ENCODE data around the gene PPP2R5A.
"Not testable (repeated sequence)": the region's sequence is repeated elsewhere in the genome, so short reads cannot be mapped to it uniquely, and the experiment has no call there.

Gene PPP2R5A

GRCh38 chr1:212305342-212305741 lies 20.1 kb downstream of the PPP2R5A start:
- Mint-ChIP-seq H3K9me3 (peaks cover 2% of the 10 kb centered on the region), H3K4me3 (no peak overlapping the region), H3K36me3 (peaks cover 30% of the 10 kb centered on the region), H3K4me1 (peaks cover 76% of the 10 kb centered on the region), H3K27ac (no peak overlapping the region)
- DNase-seq (ENCODE audit: low spot score in 2 of 2), result no peak
- ATAC-seq, result no peak

- not testable (repeated sequence) for ATAC-seq; H3K9me3 Mint-ChIP-seq; DNase-seq (ENCODE audit: low spot score in 2 of 2); H3K4me3 Mint-ChIP-seq; H3K27ac Mint-ChIP-seq
- Mint-ChIP-seq H3K4me1 (peaks cover 81% of the 10 kb centered on the region), H3K36me3 (peaks cover 30% of the 10 kb centered on the region)
Measured at GRCh38 chr1:212305984-212306452, 20.8 kb downstream of the PPP2R5A start.

GRCh38 chr1:212309967-212310366 lies 24.8 kb downstream of the PPP2R5A start:
- H3K4me3 Mint-ChIP-seq, result no peak overlapping the region
- peak overlapping the region; percentile 75 for H3K27ac Mint-ChIP-seq
- peaks cover 56% of the 10 kb centered on the region for H3K4me1 Mint-ChIP-seq
- H3K36me3 Mint-ChIP-seq, result peaks cover 30% of the 10 kb centered on the region
- H3K9me3 Mint-ChIP-seq, result no peaks in the 10 kb centered on the region
- DNase-seq (ENCODE audit: low spot score in 2 of 2) (no peak), ATAC-seq (no peak)

- no peak for ATAC-seq
- Mint-ChIP-seq H3K4me1 (peaks cover 53% of the 10 kb centered on the region), H3K9me3 (no peaks in the 10 kb centered on the region), H3K4me3 (no peak overlapping the region), H3K36me3 (peaks cover 30% of the 10 kb centered on the region), H3K27ac (peak overlapping the region; percentile 75)
- no peak for DNase-seq (ENCODE audit: low spot score in 2 of 2)
Measured at GRCh38 chr1:212310383-212310782, 25.2 kb downstream of the PPP2R5A start.

- H3K27ac Mint-ChIP-seq, result no peak overlapping the region
- H3K4me1 Mint-ChIP-seq, result peaks cover 56% of the 10 kb centered on the region
- H3K36me3 Mint-ChIP-seq, result peaks cover 30% of the 10 kb centered on the region
Measured at GRCh38 chr1:212311836-212312497, 26.8 kb downstream of the PPP2R5A start.

GRCh38 chr1:212313616-212314015 lies 28.4 kb downstream of the PPP2R5A start:
- Mint-ChIP-seq H3K9me3 (no peaks in the 10 kb centered on the region), H3K27ac (no peak overlapping the region), H3K36me3 (peaks cover 15% of the 10 kb centered on the region), H3K4me3 (no peak overlapping the region), H3K4me1 (peaks cover 48% of the 10 kb centered on the region)
- DNase-seq (ENCODE audit: low spot score in 2 of 2), result no peak
- no peak for ATAC-seq

More at GRCh38 chr1:212311836-212312497, 26.8 kb downstream of the PPP2R5A start:
- ATAC-seq, result peak; percentile 76
- Mint-ChIP-seq H3K4me3 (no peak overlapping the region), H3K9me3 (no peaks in the 10 kb centered on the region)
- no peak for DNase-seq (ENCODE audit: low spot score in 2 of 2)

GRCh38 chr1:212315184-212315583 lies 30.0 kb downstream of the PPP2R5A start:
- DNase-seq (ENCODE audit: low spot score in 2 of 2) (no peak), ATAC-seq (no peak)
- Mint-ChIP-seq H3K4me1 (peaks cover 34% of the 10 kb centered on the region), H3K27ac (no peak overlapping the region), H3K4me3 (no peak overlapping the region), H3K36me3 (peaks cover 11% of the 10 kb centered on the region), H3K9me3 (no peaks in the 10 kb centered on the region)

- Mint-ChIP-seq H3K4me1 (peaks cover 28% of the 10 kb centered on the region), H3K4me3 (no peak overlapping the region), H3K36me3 (peaks cover 11% of the 10 kb centered on the region), H3K27ac (peak overlapping the region; percentile 16), H3K9me3 (no peaks in the 10 kb centered on the region)
- ATAC-seq (peak; percentile 88), DNase-seq (ENCODE audit: low spot score in 2 of 2) (no peak)
Measured at GRCh38 chr1:212315907-212316306, 30.7 kb downstream of the PPP2R5A start.

GRCh38 chr1:212317916-212318315 lies 32.7 kb downstream of the PPP2R5A start:
- no peak overlapping the region for H3K4me3 Mint-ChIP-seq
- DNase-seq (ENCODE audit: low spot score in 2 of 2), result no peak
- ATAC-seq, result no peak
- no peaks in the 10 kb centered on the region for H3K9me3 Mint-ChIP-seq
- H3K4me1 Mint-ChIP-seq, result peaks cover 25% of the 10 kb centered on the region
- H3K36me3 Mint-ChIP-seq, result peaks cover 15% of the 10 kb centered on the region
- no peak overlapping the region for H3K27ac Mint-ChIP-seq

GRCh38 chr1:212321031-212321430 lies 35.8 kb downstream of the PPP2R5A start:
- not testable (repeated sequence) for H3K4me3 Mint-ChIP-seq; DNase-seq (ENCODE audit: low spot score in 2 of 2); H3K27ac Mint-ChIP-seq; ATAC-seq; H3K9me3 Mint-ChIP-seq
- H3K36me3 Mint-ChIP-seq, result peaks cover 22% of the 10 kb centered on the region
- peaks cover 29% of the 10 kb centered on the region for H3K4me1 Mint-ChIP-seq

GRCh38 chr1:212323066-212323465 lies 37.9 kb downstream of the PPP2R5A start:
- Mint-ChIP-seq H3K4me1 (peaks cover 13% of the 10 kb centered on the region), H3K4me3 (no peak overlapping the region), H3K27ac (peak overlapping the region; percentile 65), H3K9me3 (no peaks in the 10 kb centered on the region), H3K36me3 (peaks cover 22% of the 10 kb centered on the region)
- DNase-seq (ENCODE audit: low spot score in 2 of 2) (no peak), ATAC-seq (no peak)

- Mint-ChIP-seq H3K9me3 (no peaks in the 10 kb centered on the region), H3K4me3 (no peak overlapping the region), H3K27ac (no peak overlapping the region), H3K4me1 (peaks cover 20% of the 10 kb centered on the region), H3K36me3 (peaks cover 36% of the 10 kb centered on the region)
- no peak for DNase-seq (ENCODE audit: low spot score in 2 of 2)
- no peak for ATAC-seq
Measured at GRCh38 chr1:212326541-212326940, 41.3 kb downstream of the PPP2R5A start.

GRCh38 chr1:212328248-212328647 lies 43.0 kb downstream of the PPP2R5A start:
- H3K4me1 Mint-ChIP-seq, result peaks cover 16% of the 10 kb centered on the region

GRCh38 chr1:212329105-212329504 lies 43.9 kb downstream of the PPP2R5A start:
- DNase-seq (ENCODE audit: low spot score in 2 of 2), result no peak
- H3K27ac Mint-ChIP-seq, result no peak overlapping the region
- peaks cover 48% of the 10 kb centered on the region for H3K36me3 Mint-ChIP-seq
- no peaks in the 10 kb centered on the region for H3K9me3 Mint-ChIP-seq
- H3K4me1 Mint-ChIP-seq, result peaks cover 12% of the 10 kb centered on the region
- ATAC-seq, result no peak
- no peak overlapping the region for H3K4me3 Mint-ChIP-seq

More at GRCh38 chr1:212328248-212328647, 43.0 kb downstream of the PPP2R5A start:
- ATAC-seq, result no peak
- Mint-ChIP-seq H3K27ac (no peak overlapping the region), H3K36me3 (peaks cover 44% of the 10 kb centered on the region), H3K9me3 (no peaks in the 10 kb centered on the region), H3K4me3 (no peak overlapping the region)
- no peak for DNase-seq (ENCODE audit: low spot score in 2 of 2)

- Mint-ChIP-seq H3K27ac (peak overlapping the region; percentile 9), H3K4me3 (no peak overlapping the region), H3K36me3 (peaks cover 70% of the 10 kb centered on the region), H3K9me3 (no peaks in the 10 kb centered on the region), H3K4me1 (no peaks in the 10 kb centered on the region)
- DNase-seq (ENCODE audit: low spot score in 2 of 2) (no peak), ATAC-seq (no peak)
Measured at GRCh38 chr1:212341090-212341489, 55.9 kb downstream of the PPP2R5A start.

- Mint-ChIP-seq H3K27ac (no peak overlapping the region), H3K36me3 (peaks cover 81% of the 10 kb centered on the region), H3K9me3 (no peaks in the 10 kb centered on the region), H3K4me3 (no peak overlapping the region), H3K4me1 (no peaks in the 10 kb centered on the region)
- DNase-seq (ENCODE audit: low spot score in 2 of 2) (no peak), ATAC-seq (no peak)
Measured at GRCh38 chr1:212344905-212345304, 59.7 kb downstream of the PPP2R5A start.
